Prostate gland (tissue), 1 donor: ENCODE results near the gene MSH5.

ENCODE experiments used
- POLR2A ChIP-seq: fragments of 450-650 bp; IDR thresholded peaks from one replicate; pipeline ENCODE4 v1.6.1; 2016; ENCODE audit warnings: antibody characterized with exemption, mild to moderate bottlenecking
- POLR2AphosphoS5 ChIP-seq: sonication (generic); formaldehyde crosslinking; IDR thresholded peaks from one replicate; pipeline ENCODE4 v1.6.1; 2017; ENCODE audit warnings: antibody characterized with exemption

DNA sequence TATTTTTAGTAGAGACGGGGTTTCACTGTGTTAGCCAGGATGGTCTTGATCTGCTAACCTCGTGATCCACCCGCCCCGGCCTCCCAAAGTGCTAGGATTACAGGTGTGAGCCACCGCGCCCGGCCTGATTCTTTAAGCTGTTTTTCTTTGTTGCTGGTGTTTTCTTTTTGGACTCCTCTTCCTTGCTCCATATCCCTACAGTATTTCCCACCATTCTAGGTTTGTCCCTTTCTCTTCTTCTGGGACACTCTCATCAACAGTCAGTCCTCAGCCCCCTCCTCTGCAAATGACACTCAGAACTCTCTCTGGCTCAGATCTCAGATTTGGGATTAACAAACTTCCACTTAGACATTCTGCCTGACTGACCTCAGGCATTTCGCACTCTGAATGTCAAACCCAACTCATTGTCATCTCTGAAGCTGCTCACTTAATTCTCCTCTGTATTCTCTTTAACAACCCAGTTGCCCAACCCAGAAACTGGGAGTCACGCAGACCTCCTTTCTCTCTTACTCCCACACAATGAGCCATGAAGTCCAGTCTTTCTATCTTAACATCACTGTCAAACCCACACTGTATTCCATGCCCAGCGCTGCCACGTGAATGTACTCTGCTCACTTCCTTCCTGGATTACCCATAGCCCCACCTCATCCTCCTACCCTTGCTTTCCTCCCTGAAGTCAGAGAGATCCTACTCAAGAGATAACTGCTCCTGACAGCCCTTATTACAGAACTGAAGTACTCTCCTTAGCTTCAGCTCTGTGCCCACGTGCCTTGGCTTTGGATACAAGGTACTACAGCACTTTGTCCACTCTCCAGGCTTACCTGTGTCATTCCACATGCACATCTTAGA is 14.1 kb upstream of the MSH5 start:
- TF ChIP-seq POLR2AphosphoS5: no peak
- TF ChIP-seq POLR2A: no peak
